Peyer's patch (tissue), 4 donors: ENCODE data around the gene LYPD6B.

Source experiments
- CTCF ChIP-seq, 6 experiments: fragments of 450-650 bp in 4 of 6; fragments of 200-600 bp in 2 of 6; sonication (generic) in 1 of 6; IDR thresholded peaks; one replicate each; pipeline ENCODE4 v1.5.1; 2017 to 2019; ENCODE audit warnings: antibody characterized with exemption in 6 of 6, mild to moderate bottlenecking in 3 of 6, moderate library complexity in 1 of 6
- POLR2A ChIP-seq, 2 donors: fragments of 450-650 bp; IDR thresholded peaks; one replicate each; pipeline ENCODE4 v1.5.1; 2017; ENCODE audit warnings: antibody characterized with exemption in 2 of 2, mild to moderate bottlenecking in 2 of 2, moderate library complexity in 2 of 2

- TF ChIP-seq CTCF (IDR thresholded peaks at IDR 0.05) (no peak), POLR2A (IDR thresholded peaks at IDR 0.05) (no peak)
Observed at GRCh38 chr2:149015501-149015900, 23.0 kb upstream of the LYPD6B start.
